Endothelial cell of umbilical vein (primary cell): ENCODE data around the gene SLC8A1. TPM values are rescaled to one million over a fixed set of nuclear protein-coding genes. Genes with fewer than 3 reads are reported as not detected.

Experiments
- BruUV-seq: library from RNA; stranded (reverse); fragments of 400-500 nt; replicated peaks from 2 replicates; lab custom pipeline; 2021; lab: Mats Ljungman, UMichigan
- CTCF ChIA-PET: fragments of 300-600, 350-600 bp; sonication (Branson Sonifier 250); formaldehyde crosslinking; loops from one replicate; lab custom pipeline; 2021; ENCODE audit warnings: antibody characterized with exemption, inconsistent platforms; lab: Charles Lee
- POLR2A ChIA-PET: fragments of 300-600, 350-600 bp; sonication (Branson Sonifier 250); formaldehyde crosslinking; loops from one replicate; lab custom pipeline; 2021; ENCODE audit warnings: antibody characterized with exemption, inconsistent platforms; lab: Charles Lee
- DNase-seq: peaks from one replicate; pipeline ENCODE4 v3.0.0-alpha.2; 2011; ENCODE audit warnings: low read depth, low spot score
- FAIRE-seq: peaks from 2 replicates; lab custom pipeline; 2011; peaks lifted over from hg19 to GRCh38; lab: Jason Lieb, UNC
- H2AFZ ChIP-seq: 2 replicates; pipeline ENCODE4 v1.6.0; 2012; ENCODE audit warnings: low read depth, low read length, control low read depth, inconsistent platforms
- H3K27ac ChIP-seq: 2 replicates; pipeline ENCODE4 v1.5.1; 2011; ENCODE audit warnings: low read depth, mild to moderate bottlenecking, control low read depth, low read length, moderate library complexity; ENCODE audit not compliant: insufficient read depth
- H3K27me3 ChIP-seq, 2 experiments: 2 replicates each; pipeline versions ENCODE4 v1.6.0 to v1.6.1; 2011; ENCODE audit warnings: low read length in 2 of 2, mixed read lengths in 1 of 2; ENCODE audit not compliant: control insufficient read depth in 2 of 2, insufficient read depth in 2 of 2
- H3K36me3 ChIP-seq, 2 experiments: 2 replicates in 1 of 2; 3 replicates in 1 of 2; pipeline ENCODE4 v1.5.1; 2011; ENCODE audit warnings: low read length in 2 of 2, mild to moderate bottlenecking in 1 of 2, moderate library complexity in 1 of 2; ENCODE audit not compliant: control insufficient read depth in 2 of 2, insufficient read depth in 2 of 2; ENCODE audit errors: extremely low read depth in 1 of 2
- H3K4me1 ChIP-seq: 3 replicates; pipeline ENCODE4 v1.5.1; 2011; ENCODE audit warnings: mild to moderate bottlenecking, low read length; ENCODE audit not compliant: control insufficient read depth, insufficient read depth; ENCODE audit errors: extremely low read depth
- H3K4me2 ChIP-seq: 2 replicates; pipeline ENCODE4 v1.6.1; 2011; ENCODE audit warnings: low read length, control low read depth, mixed read lengths; ENCODE audit not compliant: insufficient read depth
- H3K4me3 ChIP-seq, 3 experiments: fragments of 200-600 bp in 1 of 3; sonication (generic), shearing (Covaris generic) in 1 of 3; replicated peaks in 1 of 3; 2 replicates each; pipeline ENCODE4 v1.5.1; 2011 to 2016; ENCODE audit warnings: control low read depth in 3 of 3, low read length in 3 of 3, mild to moderate bottlenecking in 2 of 3, inconsistent platforms in 1 of 3, low read depth in 1 of 3, moderate library complexity in 1 of 3; ENCODE audit not compliant: insufficient read depth in 1 of 3
- H3K79me2 ChIP-seq: 2 replicates; pipeline ENCODE4 v1.6.0; 2012; ENCODE audit warnings: low read length, inconsistent platforms; ENCODE audit not compliant: control insufficient read depth, insufficient read depth
- H3K9ac ChIP-seq: replicated peaks from 2 replicates; pipeline ENCODE3; 2011; ENCODE audit warnings: low read length, control low read depth; ENCODE audit not compliant: insufficient read depth; ENCODE audit errors: extremely low read depth
- H3K9me1 ChIP-seq: replicated peaks from 3 replicates; pipeline ENCODE4 v1.6.0; 2011; ENCODE audit warnings: mild to moderate bottlenecking, low read length; ENCODE audit not compliant: control insufficient read depth, insufficient read depth; ENCODE audit errors: extremely low read depth
- H3K9me3 ChIP-seq: replicated peaks from 2 replicates; pipeline ENCODE4 v1.5.1; 2012; ENCODE audit warnings: low read length, inconsistent platforms; ENCODE audit not compliant: control insufficient read depth, insufficient read depth
- H4K20me1 ChIP-seq: replicated peaks from 2 replicates; pipeline ENCODE3; 2011; ENCODE audit warnings: mild to moderate bottlenecking, low read length; ENCODE audit not compliant: control insufficient read depth, insufficient read depth; ENCODE audit errors: extremely low read depth
- EZH2 ChIP-seq: IDR thresholded peaks from 2 replicates; pipeline ENCODE4 v1.6.1; 2012; ENCODE audit warnings: borderline replicate concordance, low read depth, mild to moderate bottlenecking, moderate library complexity, low read length, inconsistent platforms; ENCODE audit not compliant: severe bottlenecking
- FOS ChIP-seq: IDR thresholded peaks from 2 replicates; pipeline ENCODE4 v1.6.1; 2011; ENCODE audit warnings: mild to moderate bottlenecking, low read length, moderate library complexity, borderline replicate concordance; ENCODE audit not compliant: insufficient read depth
- GATA2 ChIP-seq: IDR thresholded peaks from 2 replicates; pipeline ENCODE4 v1.7.0; 2011; ENCODE audit warnings: low read depth, mild to moderate bottlenecking, moderate library complexity, mixed read lengths, low read length; ENCODE audit not compliant: insufficient read length, insufficient read depth
- JUN ChIP-seq: IDR thresholded peaks from 2 replicates; pipeline ENCODE4 v1.6.1; 2011; ENCODE audit warnings: borderline replicate concordance, low read depth; ENCODE audit not compliant: insufficient read length, insufficient read depth
- MYC ChIP-seq: IDR thresholded peaks from one replicate; pipeline ENCODE4 v1.6.1; 2011; ENCODE audit warnings: mild to moderate bottlenecking, low read depth, low read length
- POLR2A ChIP-seq: IDR thresholded peaks from 2 replicates; pipeline ENCODE4 v1.6.1; 2012; ENCODE audit warnings: low read depth, mild to moderate bottlenecking, control low read depth, low read length
- POLR2AphosphoS5 ChIP-seq: IDR thresholded peaks from 2 replicates; pipeline ENCODE4 v1.6.1; 2012; ENCODE audit warnings: low read depth, mild to moderate bottlenecking, control low read depth, low read length, moderate library complexity; ENCODE audit not compliant: insufficient read depth
- dilution Hi-C: fragments of 300-500 bp; cut with MboI; formaldehyde crosslinking; loops from one replicate; pipeline ENCODE4 v1.15.0; 2019; ENCODE audit warnings: low sequenced_read_pairs; ENCODE audit not compliant: extremely low pct_ligation_motif_present
- intact Hi-C: fragments of 100-400 bp; cut with micrococcal nuclease; formaldehyde crosslinking; loops from one replicate; pipeline ENCODE4 v1.10.0; 2022
- polyA plus RNA-seq, 4 experiments: library from polyadenylated mRNA; depleted of rRNA in 3 of 4; stranded (reverse) in 3 of 4; unstranded in 1 of 4; fragments of >200 nt; gene quantifications; 2 replicates each; pipeline versions ENCODE4 v1.2.1 to v1.2.3, GENCODE V29; 2011 to 2012; ENCODE audit warnings: missing spikeins in 1 of 4
- total RNA-seq: library from RNA; stranded (reverse); gene quantifications from 2 replicates; pipeline ENCODE4 v1.2.3, GENCODE V29; 2021
- TF ChIP-seq, protein P1 (sequence below), 2 donors: IDR thresholded peaks; 1 replicate in 1 of 2; 2 replicates in 1 of 2; pipeline ENCODE4 v1.5.1; 2011; ENCODE audit warnings: low read length in 2 of 2, mild to moderate bottlenecking in 2 of 2, moderate library complexity in 2 of 2, control low read depth in 1 of 2, inconsistent platforms in 1 of 2, low read depth in 1 of 2; ENCODE audit not compliant: insufficient read depth in 1 of 2; ENCODE audit errors: extremely low read depth in 1 of 2
- TF ChIP-seq, protein P2 (sequence below): IDR thresholded peaks from 2 replicates; pipeline ENCODE4 v1.6.1; 2011; ENCODE audit not compliant: insufficient read depth, insufficient read length

SLC8A1 gene
- total and polyA plus RNA-seq, 2 donors (not counting 3 experiments of a cell fraction or from before 2014, with no cell fraction given) = 0.19 to 1.8 TPM

GRCh38 chr2:40348038-40348437 lies 103.9 kb downstream of the SLC8A1 start:
- Histone ChIP-seq H3K9me1 (no peaks in the 10 kb centered on the region), H3K4me1 (no peaks in the 10 kb centered on the region), H3K4me2 (no peak overlapping the region), H3K9me3 (no peaks in the 10 kb centered on the region), H3K79me2 (no peaks in the 10 kb centered on the region), H3K27me3 (no peaks in the 10 kb centered on the region), H3K4me3 (no peak overlapping the region), H4K20me1 (no peaks in the 10 kb centered on the region), H3K9ac (no peak overlapping the region), H3K27ac (no peak overlapping the region), H2AFZ (no peak overlapping the region), H3K36me3 (no peaks in the 10 kb centered on the region)
- TF ChIP-seq MYC = no peak
- no peak for TF ChIP-seq POLR2AphosphoS5
- TF ChIP-seq, protein P1, sequence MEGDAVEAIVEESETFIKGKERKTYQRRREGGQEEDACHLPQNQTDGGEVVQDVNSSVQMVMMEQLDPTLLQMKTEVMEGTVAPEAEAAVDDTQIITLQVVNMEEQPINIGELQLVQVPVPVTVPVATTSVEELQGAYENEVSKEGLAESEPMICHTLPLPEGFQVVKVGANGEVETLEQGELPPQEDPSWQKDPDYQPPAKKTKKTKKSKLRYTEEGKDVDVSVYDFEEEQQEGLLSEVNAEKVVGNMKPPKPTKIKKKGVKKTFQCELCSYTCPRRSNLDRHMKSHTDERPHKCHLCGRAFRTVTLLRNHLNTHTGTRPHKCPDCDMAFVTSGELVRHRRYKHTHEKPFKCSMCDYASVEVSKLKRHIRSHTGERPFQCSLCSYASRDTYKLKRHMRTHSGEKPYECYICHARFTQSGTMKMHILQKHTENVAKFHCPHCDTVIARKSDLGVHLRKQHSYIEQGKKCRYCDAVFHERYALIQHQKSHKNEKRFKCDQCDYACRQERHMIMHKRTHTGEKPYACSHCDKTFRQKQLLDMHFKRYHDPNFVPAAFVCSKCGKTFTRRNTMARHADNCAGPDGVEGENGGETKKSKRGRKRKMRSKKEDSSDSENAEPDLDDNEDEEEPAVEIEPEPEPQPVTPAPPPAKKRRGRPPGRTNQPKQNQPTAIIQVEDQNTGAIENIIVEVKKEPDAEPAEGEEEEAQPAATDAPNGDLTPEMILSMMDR (IDR thresholded peaks at IDR 0.05; ENCODE audit: extremely low read depth in 1 of 2, insufficient read depth in 1 of 2, low read depth in 1 of 2, low read length in 2 of 2) = no peak
- TF ChIP-seq GATA2 = no peak
- TF ChIP-seq, protein P2, sequence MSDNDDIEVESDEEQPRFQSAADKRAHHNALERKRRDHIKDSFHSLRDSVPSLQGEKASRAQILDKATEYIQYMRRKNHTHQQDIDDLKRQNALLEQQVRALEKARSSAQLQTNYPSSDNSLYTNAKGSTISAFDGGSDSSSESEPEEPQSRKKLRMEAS = no peak
- no peak for TF ChIP-seq EZH2
- no peak for TF ChIP-seq FOS
- TF ChIP-seq POLR2A = no peak
- no peak for TF ChIP-seq JUN
- DNase-seq (no peak), FAIRE-seq (no peak)
- dilution Hi-C loops = no loop called here
- ChIA-PET CTCF (interaction anchor here (1.2 kb wide), 1 partner anchor 10 kb away, joined by 3 read pairs; no protein-coding TSS in a partner anchor), POLR2A (no interaction called here)
- BruUV-seq = no TSS peak
- intact Hi-C loops = no loop called here
